Liver (tissue), 3 donors: ENCODE measurements around the gene SH2D2A.

Source experiments
- ATF3 ChIP-seq: IDR thresholded peaks from 2 replicates; pipeline ENCODE4 v1.6.1; 2016; ENCODE audit warnings: antibody characterized with exemption
- CTCF ChIP-seq: fragments of 150-350 bp; IDR thresholded peaks from 2 replicates; pipeline ENCODE4 v1.5.1; 2017; ENCODE audit warnings: improper control_type of control experiment, low read depth, low read length; ENCODE audit not compliant: missing input control
- FOXA1 ChIP-seq: IDR thresholded peaks from 2 replicates; pipeline ENCODE4 v1.6.1; 2016; ENCODE audit warnings: antibody characterized with exemption
- FOXA2 ChIP-seq: IDR thresholded peaks from 2 replicates; pipeline ENCODE4 v1.6.1; 2016; ENCODE audit warnings: antibody characterized with exemption
- GABPA ChIP-seq, 2 donors: IDR thresholded peaks in 1 of 2; conservative IDR thresholded peaks in 1 of 2; 2 replicates each; pipeline ENCODE4 v1.6.1; 2016; ENCODE audit warnings: antibody characterized with exemption in 2 of 2, mild to moderate bottlenecking in 1 of 2, moderate library complexity in 1 of 2
- HNF4A ChIP-seq, 2 donors: conservative IDR thresholded peaks; 2 replicates each; pipeline ENCODE4 v1.6.1; 2016; ENCODE audit warnings: antibody characterized with exemption in 2 of 2, mild to moderate bottlenecking in 2 of 2
- JUND ChIP-seq, 2 donors: IDR thresholded peaks; 2 replicates each; pipeline ENCODE4 v1.6.1; 2016; ENCODE audit warnings: antibody characterized with exemption in 2 of 2
- RAD21 ChIP-seq, 2 donors: IDR thresholded peaks; 2 replicates each; pipeline ENCODE4 v1.6.1; 2016; ENCODE audit warnings: antibody characterized with exemption in 2 of 2, mild to moderate bottlenecking in 2 of 2
- REST ChIP-seq: IDR thresholded peaks from 2 replicates; pipeline ENCODE4 v1.6.1; 2016; ENCODE audit warnings: antibody characterized with exemption, mild to moderate bottlenecking
- RXRA ChIP-seq, 2 donors: IDR thresholded peaks; 2 replicates each; pipeline ENCODE4 v1.6.1; 2017 to 2018; ENCODE audit warnings: antibody characterized with exemption in 2 of 2, mild to moderate bottlenecking in 1 of 2
- SP1 ChIP-seq: IDR thresholded peaks from 2 replicates; pipeline ENCODE4 v1.6.1; 2018; ENCODE audit warnings: antibody characterized with exemption, mild to moderate bottlenecking
- YY1 ChIP-seq: IDR thresholded peaks from 2 replicates; pipeline ENCODE4 v1.6.1; 2016; ENCODE audit warnings: antibody characterized with exemption, mild to moderate bottlenecking
- ZBTB33 ChIP-seq: IDR thresholded peaks from 2 replicates; pipeline ENCODE4 v1.6.1; 2016; ENCODE audit warnings: antibody characterized with exemption
- donor health status: healthy.
- donor health status: healthy.

- no peak for TF ChIP-seq FOXA1
- TF ChIP-seq CTCF, result no peak
- no peak for TF ChIP-seq RAD21 (IDR thresholded peaks at IDR 0.05)
- TF ChIP-seq SP1, result no peak
- TF ChIP-seq ZBTB33, result no peak
- no peak for TF ChIP-seq GABPA (IDR thresholded peaks at IDR 0.05 in 1 of 2, conservative IDR thresholded peaks at IDR 0.05 in 1 of 2)
- TF ChIP-seq REST, result no peak
- TF ChIP-seq HNF4A (conservative IDR thresholded peaks at IDR 0.05), result no peak
- no peak for TF ChIP-seq JUND (IDR thresholded peaks at IDR 0.05)
- no peak for TF ChIP-seq YY1
- no peak for TF ChIP-seq FOXA2
- TF ChIP-seq ATF3, result no peak
- TF ChIP-seq RXRA (IDR thresholded peaks at IDR 0.05), result no peak
These were observed 17.0 kb upstream of the SH2D2A start for GRCh38 chr1:156833603-156834002.
